Tibial artery (tissue), 4 donors: ENCODE data around the gene KPNA6.

ENCODE experiments used
- DNase-seq, 2 donors: peaks; one replicate each; pipeline ENCODE4 v3.0.0-alpha.2; 2019
- H3K27ac ChIP-seq, 2 donors: fragments of 200-600 bp; sonication (generic) in 1 of 2; 1 replicate in 1 of 2; 2 replicates in 1 of 2; pipeline ENCODE4 v1.5.1; 2018 to 2019; ENCODE audit warnings: mild to moderate bottlenecking in 1 of 2
- H3K27me3 ChIP-seq, 2 donors: fragments of 200-600 bp; sonication (generic) in 1 of 2; one replicate each; pipeline versions ENCODE4 v1.5.1 to v1.6.0; 2016 to 2019
- H3K36me3 ChIP-seq, 3 donors: fragments of 200-600 bp; sonication (generic) in 2 of 3; one replicate each; pipeline ENCODE4 v1.5.1; 2016 to 2019; ENCODE audit warnings: mild to moderate bottlenecking in 2 of 3
- H3K4me1 ChIP-seq, 4 donors: fragments of 200-600 bp; sonication (generic) in 2 of 4; 1 replicate in 3 of 4; 2 replicates in 1 of 4; pipeline ENCODE4 v1.5.1; 2016 to 2019
- H3K4me3 ChIP-seq, 2 donors: fragments of 200-600 bp; sonication (generic) in 1 of 2; 1 replicate in 1 of 2; 2 replicates in 1 of 2; pipeline ENCODE4 v1.5.1; 2018 to 2019; ENCODE audit warnings: mild to moderate bottlenecking in 2 of 2
- H3K9me3 ChIP-seq, 3 donors: fragments of 200-600 bp; sonication (generic) in 1 of 3; one replicate each; pipeline ENCODE4 v1.5.1; 2016 to 2019
- CTCF ChIP-seq, 2 experiments: fragments of 200-600 bp in 1 of 2; fragments of 450-650 bp in 1 of 2; IDR thresholded peaks; one replicate each; pipeline ENCODE4 v1.5.1; 2017 to 2019; ENCODE audit warnings: antibody characterized with exemption in 2 of 2, mild to moderate bottlenecking in 1 of 2, moderate library complexity in 1 of 2
- intact Hi-C: fragments of 100-400 bp; cut with DNase I; formaldehyde crosslinking; loops from one replicate; pipeline ENCODE4 v1.15.0; 2023; ENCODE audit warnings: low total_unique reads

Gene KPNA6

GRCh38 chr1:32195972-32196823, 88.3 kb downstream of the KPNA6 start:
- TF ChIP-seq CTCF (IDR thresholded peaks at IDR 0.05) = no peak
- intact Hi-C loops = no loop called here
- no peak overlapping the region for H3K27ac ChIP-seq
- H3K27me3 ChIP-seq = no peaks in the 10 kb centered on the region
- no peak overlapping the region for H3K4me3 ChIP-seq
- no peaks in the 10 kb centered on the region for H3K9me3 ChIP-seq
- peaks cover 3 to 18% (median 15%) of the 10 kb centered on the region in 4 donors for H3K4me1 ChIP-seq
- peaks cover 52 to 74% (median 57%) of the 10 kb centered on the region in 3 donors for H3K36me3 ChIP-seq
- DNase-seq = no peak

- intact Hi-C loops = no loop called here
- peaks cover 44 to 65% (median 48%) of the 10 kb centered on the region in 3 donors for H3K36me3 ChIP-seq
- H3K27me3 ChIP-seq = no peaks in the 10 kb centered on the region
- no peaks in the 10 kb centered on the region for H3K9me3 ChIP-seq
- no peak for TF ChIP-seq CTCF (IDR thresholded peaks at IDR 0.05)
- no peak for DNase-seq
- H3K4me1 ChIP-seq = peaks cover 3 to 27% (median 23%) of the 10 kb centered on the region in 4 donors
- no peak overlapping the region for H3K27ac ChIP-seq
- no peak overlapping the region for H3K4me3 ChIP-seq
Measured at GRCh38 chr1:32197074-32197473, 89.2 kb downstream of the KPNA6 start.

GRCh38 chr1:32197837-32198236, 90.0 kb downstream of the KPNA6 start:
- Histone ChIP-seq H3K4me1 (peaks cover 3 to 30% (median 23%) of the 10 kb centered on the region in 4 donors), H3K27me3 (no peaks in the 10 kb centered on the region), H3K36me3 (peaks cover 36 to 58% (median 40%) of the 10 kb centered on the region in 3 donors), H3K27ac (no peak overlapping the region), H3K9me3 (no peaks in the 10 kb centered on the region), H3K4me3 (no peak overlapping the region)
- no peak for DNase-seq
- intact Hi-C loops = no loop called here
- no peak for TF ChIP-seq CTCF (IDR thresholded peaks at IDR 0.05)

GRCh38 chr1:32198237-32199042, 90.6 kb downstream of the KPNA6 start:
- intact Hi-C loops = no loop called here
- DNase-seq = no peak
- H3K27ac ChIP-seq = peak overlapping the region in 1 of 2 donors; percentile 73
- no peaks in the 10 kb centered on the region for H3K9me3 ChIP-seq
- no peaks in the 10 kb centered on the region for H3K27me3 ChIP-seq
- H3K4me1 ChIP-seq = peaks cover 3 to 30% (median 23%) of the 10 kb centered on the region in 4 donors
- H3K36me3 ChIP-seq = peaks cover 30 to 52% (median 34%) of the 10 kb centered on the region in 3 donors
- TF ChIP-seq CTCF (IDR thresholded peaks at IDR 0.05) = no peak
- H3K4me3 ChIP-seq = no peak overlapping the region

- intact Hi-C loops = no loop called here
- Histone ChIP-seq H3K4me3 (no peak overlapping the region), H3K4me1 (peaks cover 3 to 30% (median 23%) of the 10 kb centered on the region in 4 donors), H3K27me3 (no peaks in the 10 kb centered on the region), H3K27ac (peak overlapping the region; percentile 71 to 73), H3K9me3 (no peaks in the 10 kb centered on the region), H3K36me3 (peaks cover 23 to 44% (median 27%) of the 10 kb centered on the region in 3 donors)
- DNase-seq = no peak
- TF ChIP-seq CTCF (IDR thresholded peaks at IDR 0.05) = no peak
Measured at GRCh38 chr1:32199043-32199716, 91.3 kb downstream of the KPNA6 start.
